HG02571 (cell line): ENCODE results near the gene MZT2B.
"Not testable (repeated sequence)": the region's sequence is repeated elsewhere in the genome, so short reads cannot be mapped to it uniquely, and the experiment has no call there.

Experiments used
- ATAC-seq: cut with Tn5 transposase; IDR thresholded peaks from one replicate; pipeline ENCODE4 v1.9.1; 2021; ENCODE audit warnings: mild to moderate bottlenecking, moderate library complexity; ENCODE audit not compliant: unreplicated experiment

MZT2B gene

GRCh38 chr2:130169896-130170295, 12.2 kb upstream of the MZT2B start:
- ATAC-seq: no peak

GRCh38 chr2:130174866-130175265, 7.2 kb upstream of the MZT2B start:
- not testable (repeated sequence) for ATAC-seq

- ATAC-seq: not testable (repeated sequence)
These were observed 1.4 kb upstream of the MZT2B start for GRCh38 chr2:130180404-130181324.

GRCh38 chr2:130181325-130181879, 660 bp upstream of the MZT2B start, which contains the start of gene SMPD4:
Gene SMPD4 (minus strand): TSS chr2:130181602. CDS start chr2:130176592, 5,010 bp downstream.
- peak; percentile 54 for ATAC-seq

GRCh38 chr2:130182826-130183511, 907 bp downstream of the MZT2B start:
- ATAC-seq: peak; percentile 12

GRCh38 chr2:130183512-130184373, 1.7 kb downstream of the MZT2B start:
- no peak for ATAC-seq

GRCh38 chr2:130185436-130185835, 3.4 kb downstream of the MZT2B start:
- ATAC-seq: no peak

- no peak for ATAC-seq
These were observed 3.8 kb downstream of the MZT2B start for GRCh38 chr2:130185896-130186295.

- ATAC-seq: no peak
These were observed 4.3 kb downstream of the MZT2B start for GRCh38 chr2:130186391-130186790.

GRCh38 chr2:130187268-130187667, 5.2 kb downstream of the MZT2B start:
- no peak for ATAC-seq

GRCh38 chr2:130187859-130188792, 6.1 kb downstream of the MZT2B start:
- ATAC-seq: not testable (repeated sequence)

GRCh38 chr2:130188958-130189357, 6.9 kb downstream of the MZT2B start:
- not testable (repeated sequence) for ATAC-seq

GRCh38 chr2:130190237-130190636, 8.2 kb downstream of the MZT2B start:
- ATAC-seq: no peak

GRCh38 chr2:130191319-130191718, 9.3 kb downstream of the MZT2B start:
- not testable (repeated sequence) for ATAC-seq

GRCh38 chr2:130192451-130192850, 10.4 kb downstream of the MZT2B start:
- ATAC-seq: not testable (repeated sequence)

GRCh38 chr2:130193824-130194223, 11.8 kb downstream of the MZT2B start:
- ATAC-seq: not testable (repeated sequence)

GRCh38 chr2:130195089-130195635, 13.1 kb downstream of the MZT2B start:
- not testable (repeated sequence) for ATAC-seq

- ATAC-seq: not testable (repeated sequence)
These were observed 14.0 kb downstream of the MZT2B start for GRCh38 chr2:130196052-130196451.

GRCh38 chr2:130198343-130198742, 16.3 kb downstream of the MZT2B start, which contains the start of gene TUBA3E:
Gene TUBA3E (minus strand): TSS chr2:130198439. CDS start chr2:130198360, 79 bp downstream.
- no peak for ATAC-seq
